Calu3 (cell line): ENCODE data around the gene ANO4. TPM values are rescaled to one million over a fixed set of nuclear protein-coding genes. Genes with fewer than 3 reads are reported as not detected.

Experiments used
- BruUV-seq: library from RNA; stranded (reverse); fragments of 400-500 nt; replicated peaks from 2 replicates; lab custom pipeline; 2021; lab: Mats Ljungman, UMichigan
- CTCF ChIA-PET: fragments of 300-600 bp; sonication (Branson Sonifier 250); formaldehyde crosslinking; loops from one replicate; lab custom pipeline; 2022; ENCODE audit warnings: antibody characterized with exemption; lab: Charles Lee
- DNase-seq: peaks from one replicate; pipeline ENCODE4 v3.0.0; 2022
- H3K27ac Mint-ChIP-seq: one replicate; pipeline ENCODE4 v1.8.0; 2022; ENCODE audit warnings: mixed read lengths; ENCODE audit not compliant: unreplicated experiment
- H3K27me3 Mint-ChIP-seq: one replicate; pipeline ENCODE4 v1.8.0; 2022; ENCODE audit warnings: mixed read lengths; ENCODE audit not compliant: unreplicated experiment
- H3K36me3 Mint-ChIP-seq: one replicate; pipeline ENCODE4 v1.8.0; 2022; ENCODE audit warnings: mild to moderate bottlenecking, moderate library complexity, mixed read lengths; ENCODE audit not compliant: insufficient read depth, unreplicated experiment
- H3K4me1 Mint-ChIP-seq: one replicate; pipeline ENCODE4 v1.8.0; 2022; ENCODE audit warnings: mild to moderate bottlenecking, low read depth, mixed read lengths; ENCODE audit not compliant: unreplicated experiment
- H3K4me3 Mint-ChIP-seq: one replicate; pipeline ENCODE4 v1.8.0; 2022; ENCODE audit warnings: mild to moderate bottlenecking, low read depth, moderate library complexity, mixed read lengths; ENCODE audit not compliant: unreplicated experiment
- H3K9me3 Mint-ChIP-seq: one replicate; pipeline ENCODE4 v1.8.0; 2022; ENCODE audit warnings: low read depth, mixed read lengths; ENCODE audit not compliant: unreplicated experiment
- CTCF ChIP-seq: fragments of 200-600 bp; IDR thresholded peaks from one replicate; pipeline ENCODE4 v1.8.0; 2022; ENCODE audit warnings: antibody characterized with exemption; ENCODE audit not compliant: unreplicated experiment
- intact Hi-C: fragments of 100-400 bp; cut with micrococcal nuclease; formaldehyde crosslinking; loops from one replicate; pipeline ENCODE4 v1.10.0; 2022; ENCODE audit not compliant: unreplicated experiment
- total RNA-seq: library from RNA; stranded (reverse); gene quantifications from 2 replicates; pipeline ENCODE4 v1.2.3, GENCODE V29; 2022

The ANO4 gene
- total RNA-seq, 1 experiment from 2014 or later = 1.9 TPM

GRCh38 chr12:100974747-100975146 is 180.2 kb downstream of the ANO4 start:
- no TSS peak for BruUV-seq
- DNase-seq = no peak
- no peaks in the 10 kb centered on the region for H3K4me1 Mint-ChIP-seq
- CTCF ChIA-PET = interaction anchor here (0.7 kb wide), 1 partner anchor 785 kb away, joined by 3 read pairs; no protein-coding TSS in a partner anchor
- no peak overlapping the region for H3K27ac Mint-ChIP-seq
- no peaks in the 10 kb centered on the region for H3K27me3 Mint-ChIP-seq
- no peak for TF ChIP-seq CTCF
- no peaks in the 10 kb centered on the region for H3K36me3 Mint-ChIP-seq
- H3K4me3 Mint-ChIP-seq = no peak overlapping the region
- intact Hi-C loops = no loop called here
- no peaks in the 10 kb centered on the region for H3K9me3 Mint-ChIP-seq

GRCh38 chr12:100976735-100977134 is 182.2 kb downstream of the ANO4 start:
- H3K4me3 Mint-ChIP-seq = no peak overlapping the region
- no peak for DNase-seq
- H3K36me3 Mint-ChIP-seq = no peaks in the 10 kb centered on the region
- H3K27ac Mint-ChIP-seq = no peak overlapping the region
- intact Hi-C loops = no loop called here
- TF ChIP-seq CTCF = no peak
- BruUV-seq = no TSS peak
- CTCF ChIA-PET = no interaction called here
- H3K9me3 Mint-ChIP-seq = no peaks in the 10 kb centered on the region
- H3K27me3 Mint-ChIP-seq = no peaks in the 10 kb centered on the region
- no peaks in the 10 kb centered on the region for H3K4me1 Mint-ChIP-seq

GRCh38 chr12:100980856-100981255 is 186.3 kb downstream of the ANO4 start:
- Mint-ChIP-seq H3K9me3 (no peaks in the 10 kb centered on the region), H3K4me1 (no peaks in the 10 kb centered on the region), H3K27ac (no peak overlapping the region), H3K4me3 (no peak overlapping the region), H3K36me3 (no peaks in the 10 kb centered on the region), H3K27me3 (no peaks in the 10 kb centered on the region)
- CTCF ChIA-PET = no interaction called here
- no peak for TF ChIP-seq CTCF
- no peak for DNase-seq
- BruUV-seq = no TSS peak
- intact Hi-C loops = no loop called here

- no peak overlapping the region for H3K27ac Mint-ChIP-seq
- intact Hi-C loops = no loop called here
- no peaks in the 10 kb centered on the region for H3K27me3 Mint-ChIP-seq
- H3K9me3 Mint-ChIP-seq = no peaks in the 10 kb centered on the region
- H3K36me3 Mint-ChIP-seq = no peaks in the 10 kb centered on the region
- CTCF ChIA-PET = no interaction called here
- H3K4me1 Mint-ChIP-seq = peaks cover 1% of the 10 kb centered on the region
- TF ChIP-seq CTCF = no peak
- BruUV-seq = no TSS peak
- no peak overlapping the region for H3K4me3 Mint-ChIP-seq
- DNase-seq = no peak
Measured at GRCh38 chr12:100982511-100983183, 188.1 kb downstream of the ANO4 start.
